NCI-H82 treated with DMSO at 0.1 percent for 48 hours (cell line): ENCODE results near the gene ZNF652.
"Not testable (repeated sequence)": the region's sequence is repeated elsewhere in the genome, so short reads cannot be mapped to it uniquely, and the experiment has no call there.

Source experiments
- DNase-seq: peaks from one replicate; lab custom pipeline; 2025; ENCODE audit not compliant: unreplicated experiment; lab: John Stamatoyannopoulos, UW

The ZNF652 gene

GRCh38 chr17:49269356-49269755, 92.7 kb downstream of the ZNF652 start:
- no peak for DNase-seq

- DNase-seq, result no peak
Observed at GRCh38 chr17:49267912-49268311, 94.1 kb downstream of the ZNF652 start.

DNA sequence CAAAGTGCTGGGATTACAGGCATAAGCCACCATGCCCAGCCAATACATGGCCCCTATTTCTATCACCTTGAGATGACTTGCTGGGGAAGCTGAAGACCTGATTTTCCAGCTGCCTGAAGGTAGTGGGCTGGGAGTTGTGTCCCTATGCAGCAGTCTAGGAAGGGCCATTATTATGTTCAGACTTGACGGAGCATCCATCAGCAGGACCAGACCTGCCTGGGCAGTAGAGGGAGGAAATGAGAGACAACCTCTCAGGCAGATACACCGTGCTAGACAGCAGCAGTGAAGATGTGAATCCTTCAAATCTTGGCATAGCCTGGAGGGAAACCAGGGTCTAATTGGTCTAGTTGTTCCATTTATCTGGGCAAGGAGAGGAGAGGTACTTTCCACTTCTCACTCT, 95.8 kb downstream of the ZNF652 start:
- no peak for DNase-seq

DNA sequence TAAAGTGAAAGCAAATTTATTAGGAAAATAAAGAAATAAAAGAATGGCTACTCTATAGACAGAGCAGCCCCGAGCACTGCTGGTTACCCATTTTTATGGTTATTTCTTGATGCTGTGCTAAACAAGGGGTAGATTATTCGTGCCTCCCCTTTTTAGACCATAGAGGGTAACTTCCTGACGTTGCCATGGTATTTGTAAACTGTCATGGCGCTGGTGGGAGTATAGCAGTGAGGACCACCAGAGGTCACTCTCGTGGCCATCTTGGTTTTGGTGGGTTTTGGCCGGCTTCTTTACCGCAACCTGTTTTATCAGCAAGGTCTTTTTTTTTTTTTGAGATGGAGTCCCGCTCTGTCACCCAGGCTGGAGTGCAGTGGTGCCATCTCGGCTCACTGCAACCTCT, 100.5 kb downstream of the ZNF652 start:
- not testable (repeated sequence) for DNase-seq

- no peak for DNase-seq
Observed at GRCh38 chr17:49260817-49261291, 101.2 kb downstream of the ZNF652 start.

DNA sequence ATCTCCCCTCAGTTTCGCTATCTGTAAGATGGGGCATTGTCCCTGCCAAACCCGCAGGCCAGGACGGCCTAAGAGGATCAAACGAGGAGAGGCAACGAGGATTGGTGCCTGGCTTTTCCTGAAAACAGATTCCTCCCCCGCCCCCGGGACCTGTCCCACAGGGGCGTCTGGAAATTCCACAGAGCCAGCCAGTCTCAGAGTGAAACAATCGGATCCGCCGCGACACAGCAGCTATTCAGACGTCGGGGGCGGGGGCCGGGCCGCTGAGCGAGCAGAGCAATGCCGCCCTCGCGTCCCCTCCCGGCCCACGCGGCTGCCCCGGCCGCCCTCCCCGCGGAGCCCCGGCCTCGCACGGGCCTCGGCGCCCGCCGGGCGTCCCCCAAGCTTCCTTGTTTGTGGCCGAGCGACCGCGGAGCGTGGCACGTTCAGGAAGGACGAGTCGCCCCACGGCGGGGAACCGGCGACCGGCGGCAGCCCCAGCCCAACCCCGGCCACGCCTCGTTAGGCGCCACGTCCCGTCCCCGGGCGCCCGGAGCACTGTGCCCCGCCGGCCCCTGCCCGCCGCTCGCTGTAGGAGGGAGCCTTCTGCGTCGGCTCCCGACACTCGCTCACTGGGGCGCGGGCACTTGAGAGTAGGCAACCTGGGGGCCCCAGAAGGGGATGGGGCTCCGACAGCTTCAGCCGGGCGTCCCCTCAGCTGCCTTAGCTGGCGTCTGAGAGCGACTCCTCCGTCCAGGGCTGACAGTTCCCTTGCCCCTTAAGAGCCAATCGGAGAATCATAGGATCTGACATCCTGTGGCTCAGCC, 101.8 kb downstream of the ZNF652 start:
- DNase-seq, result no peak

GRCh38 chr17:49259663-49260010, 102.4 kb downstream of the ZNF652 start:
- DNase-seq, result no peak

DNA sequence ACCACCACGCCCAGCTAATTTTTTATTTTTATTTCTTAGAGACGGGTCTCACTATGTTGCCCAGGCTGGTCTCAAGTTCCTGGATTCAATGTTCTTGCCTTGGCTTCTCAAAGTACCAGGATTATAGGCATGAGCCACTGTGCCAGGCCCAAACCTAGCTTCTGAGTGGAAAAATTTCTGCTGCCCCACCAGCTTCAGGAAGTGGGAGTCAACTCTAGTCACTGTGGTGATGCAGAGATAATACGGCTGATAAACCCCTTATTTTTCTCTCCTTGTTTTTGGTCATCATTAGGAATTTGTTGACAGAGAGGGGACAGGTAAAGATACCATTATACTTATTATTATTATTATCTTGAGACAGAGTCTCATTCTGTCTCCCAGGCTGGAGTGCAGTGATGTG, 103.7 kb downstream of the ZNF652 start:
- DNase-seq, result no peak

DNA sequence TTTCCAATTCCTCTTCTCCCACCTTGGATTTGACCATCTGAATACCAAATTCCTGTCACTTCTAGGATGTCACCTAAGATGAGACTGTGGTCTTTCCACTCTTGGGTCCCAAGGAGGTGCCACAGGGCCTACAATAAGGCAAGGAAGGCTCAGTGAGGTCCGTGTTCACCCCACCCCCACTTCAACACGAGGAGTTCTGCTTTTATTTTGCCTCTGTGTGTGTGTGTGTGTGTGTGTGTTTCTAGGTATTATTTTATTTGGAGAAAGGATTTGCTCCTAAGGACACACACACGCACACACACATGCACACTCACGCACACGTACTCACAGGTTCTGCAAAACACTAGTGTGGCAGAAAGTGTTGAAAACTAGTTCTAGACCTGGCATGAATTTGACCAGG, 106.9 kb downstream of the ZNF652 start:
- DNase-seq, result no peak

- no peak for DNase-seq
Observed at GRCh38 chr17:49254066-49254465, 108.0 kb downstream of the ZNF652 start.

DNA sequence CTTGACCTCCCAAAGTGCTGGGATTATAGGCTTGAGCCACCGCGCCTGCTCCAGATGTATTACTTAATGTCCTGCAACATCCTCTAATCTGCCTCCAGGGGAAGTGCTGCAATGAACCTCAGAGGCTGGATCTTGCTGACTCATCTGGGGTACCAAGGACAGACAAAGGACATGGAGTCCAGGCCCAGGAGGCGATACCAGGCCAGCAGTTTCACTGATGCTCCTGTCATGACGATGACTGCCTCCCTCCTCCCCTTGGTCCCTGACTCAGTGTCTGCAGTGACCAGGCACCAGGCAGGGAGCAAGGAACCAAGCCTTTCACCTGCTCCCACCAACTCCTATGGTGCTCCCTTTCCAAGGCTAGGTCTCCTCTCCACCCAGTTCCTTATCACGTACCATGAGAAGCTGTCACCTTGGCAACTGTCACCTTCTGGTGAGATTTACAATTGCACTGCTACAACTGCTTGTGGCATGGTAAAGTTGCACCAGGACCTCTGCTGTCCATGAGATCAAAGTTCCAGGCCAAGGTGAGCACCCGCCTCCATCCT, 109.8 kb downstream of the ZNF652 start:
- no peak for DNase-seq

DNA sequence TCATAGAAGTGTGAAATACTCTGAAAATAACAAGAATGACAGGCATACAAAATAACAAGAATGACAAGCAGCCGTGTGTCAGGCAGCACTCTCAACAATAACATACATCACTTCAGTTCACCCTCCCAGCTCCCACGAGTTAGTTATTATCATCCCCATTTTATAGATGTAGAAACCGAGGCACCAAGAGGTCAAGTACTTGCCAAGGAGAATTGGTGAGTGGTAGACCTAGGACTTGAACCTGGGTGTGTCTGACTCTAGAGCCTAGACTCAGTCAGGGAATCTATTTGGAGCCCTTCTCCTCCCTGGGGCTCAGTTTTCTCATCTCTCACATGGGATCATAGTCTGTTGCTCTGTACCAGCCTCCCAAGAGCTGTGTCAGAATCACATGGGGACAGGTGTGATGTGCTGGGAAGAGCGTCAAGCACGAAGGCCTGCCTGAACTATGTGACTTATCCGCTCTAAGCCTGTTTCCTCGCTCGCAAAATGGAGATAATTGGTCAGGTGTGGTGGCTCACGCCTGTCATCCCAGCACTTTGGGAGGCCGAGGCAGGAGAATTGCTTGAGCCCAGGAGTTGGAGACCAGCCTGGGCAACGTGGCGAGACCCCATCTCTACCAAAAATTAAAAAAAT, 112.0 kb downstream of the ZNF652 start:
- no peak for DNase-seq

- DNase-seq, result no peak
Observed at GRCh38 chr17:49249292-49249794, 112.7 kb downstream of the ZNF652 start.

- DNase-seq, result no peak
Observed at GRCh38 chr17:49247944-49248343, 114.1 kb downstream of the ZNF652 start.

GRCh38 chr17:49244839-49245238, 117.2 kb downstream of the ZNF652 start:
- DNase-seq, result no peak
